Suppressor macrophage (primary cell): ENCODE measurements around the gene CCDC77.
A peak's percentile ranks its signal among the peaks of the same experiment; 100 is the strongest.
"Not testable (repeated sequence)": the region's sequence is repeated elsewhere in the genome, so short reads cannot be mapped to it uniquely, and the experiment has no call there.

Experiments used
- DNase-seq, 4 experiments: peaks; one replicate each; pipeline ENCODE4 v3.0.0-alpha.2; 2020 to 2022
- total RNA-seq, 17 experiments: gene quantifications; one replicate each; lab custom pipeline; 2026; ENCODE audit warnings: mixed read lengths in 6 of 17, inconsistent platforms in 3 of 17; lab: John Stamatoyannopoulos, UW

CCDC77 gene
- total RNA-seq, result 5.1 to 14.8 (median 10.0) reads per million in 17 experiments

DNA sequence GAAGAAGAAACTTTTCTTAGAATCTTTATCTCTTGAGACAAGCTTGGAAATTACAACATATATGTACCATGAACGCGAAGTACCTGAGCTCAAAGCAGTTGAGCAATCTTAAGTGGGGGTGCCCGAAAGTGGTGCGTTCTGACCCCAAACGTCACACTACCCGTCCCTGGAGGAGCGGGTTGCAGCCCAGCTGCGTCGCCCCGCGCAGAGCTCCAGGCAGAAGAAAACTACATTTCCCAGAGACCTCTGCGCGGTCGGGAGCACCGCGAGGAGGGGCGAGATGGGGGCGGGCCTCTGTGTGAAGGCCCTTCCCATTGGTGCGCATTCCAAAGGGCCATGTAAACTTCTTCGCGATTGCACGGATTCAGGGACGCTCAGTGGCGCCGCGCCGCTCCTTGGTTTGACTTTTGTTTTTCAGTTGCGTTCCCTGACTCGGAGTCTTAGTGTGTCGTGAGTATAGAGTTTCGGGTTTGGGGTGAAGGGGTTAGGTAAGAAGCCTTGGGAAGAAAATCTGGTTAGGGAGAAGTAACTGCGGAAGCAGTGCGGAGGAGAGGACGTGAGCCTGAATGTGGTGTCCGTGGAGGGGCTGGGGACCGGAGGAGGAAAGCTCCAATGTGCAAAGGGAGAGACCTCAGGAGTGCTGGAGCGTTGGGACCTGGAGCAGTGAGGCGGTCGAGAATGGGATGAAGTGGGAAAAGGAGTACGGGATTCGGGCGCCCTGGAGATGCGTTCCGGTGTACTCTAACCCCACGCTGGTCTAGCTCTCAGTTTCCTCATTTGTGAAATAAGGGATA is at the start of gene CCDC77:
CCDC77 (plus strand) TSS at position 410 of the 794 bp plus-strand sequence. CDS start 7,740 bp downstream, outside the sequence.
- DNase-seq, result peak; percentile 95 to 98 (median 96)

DNA sequence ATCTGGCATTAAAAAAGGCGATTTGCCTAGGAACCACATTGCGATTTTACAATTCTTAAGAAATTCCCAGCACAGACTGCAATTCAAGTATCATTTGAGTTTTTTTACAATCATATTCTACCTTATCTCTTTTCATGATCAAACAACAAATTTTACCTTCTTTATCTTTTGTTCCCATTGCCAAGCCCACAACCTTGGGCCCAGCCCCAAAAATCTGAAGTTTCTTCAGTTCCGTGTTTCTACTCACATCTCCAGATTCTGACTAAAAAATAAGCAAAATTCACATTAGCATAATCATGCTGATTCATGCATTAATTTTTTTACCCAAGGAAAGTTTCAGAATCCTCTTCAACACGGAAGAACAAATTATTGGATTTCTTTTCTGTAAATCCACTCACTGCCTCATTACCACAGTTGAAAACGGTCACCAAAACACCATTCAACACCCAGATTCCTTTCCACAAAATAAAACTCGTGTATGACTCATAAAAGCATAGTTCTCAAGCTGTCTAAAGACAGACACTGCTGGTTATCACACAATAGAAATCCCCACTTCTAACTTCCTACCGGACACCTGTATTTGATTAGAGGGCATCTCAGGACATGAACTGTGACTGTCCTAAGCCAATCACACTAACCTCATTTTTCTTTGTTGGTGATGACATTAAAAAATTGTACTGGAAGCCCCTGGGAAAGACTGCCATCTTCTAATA is 45.0 kb upstream of the CCDC77 start:
- no peak for DNase-seq

DNA sequence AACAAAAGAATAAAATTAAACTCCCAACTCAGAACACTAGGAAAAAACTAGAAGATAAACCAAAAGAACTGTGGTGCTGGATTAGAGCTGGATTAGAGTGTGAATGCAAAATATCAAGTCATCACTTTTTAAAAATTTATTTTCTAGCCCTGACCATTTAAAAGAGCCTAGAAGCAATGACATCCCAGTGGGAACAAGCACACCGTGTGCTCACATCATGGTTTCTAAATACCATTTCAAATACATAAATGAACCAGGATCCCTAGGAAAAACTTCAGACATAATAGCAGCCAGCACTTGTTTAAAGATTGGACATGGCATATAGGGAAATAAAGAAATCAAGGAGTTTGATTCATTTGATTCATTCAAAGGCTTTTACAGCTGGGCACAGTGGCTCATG is 42.4 kb upstream of the CCDC77 start:
- no peak for DNase-seq

DNA sequence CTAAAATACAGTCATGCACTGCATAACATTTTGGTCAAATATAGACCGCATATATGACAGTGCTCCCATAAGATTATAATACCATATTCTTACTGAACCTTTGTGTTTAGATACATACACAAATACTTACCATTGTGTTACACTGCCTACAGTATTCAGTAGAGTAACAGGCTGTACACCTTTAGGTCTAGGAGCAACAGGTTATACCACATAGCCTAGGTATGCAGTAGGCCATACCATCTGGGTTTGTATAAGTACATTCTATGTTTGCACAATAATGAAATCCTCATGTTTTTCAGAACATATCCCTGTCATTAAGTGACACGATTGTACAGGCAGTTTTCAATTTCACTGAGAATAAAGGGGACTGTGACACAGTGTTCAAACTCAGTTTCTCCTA is 34.6 kb upstream of the CCDC77 start:
- DNase-seq, result no peak

DNA sequence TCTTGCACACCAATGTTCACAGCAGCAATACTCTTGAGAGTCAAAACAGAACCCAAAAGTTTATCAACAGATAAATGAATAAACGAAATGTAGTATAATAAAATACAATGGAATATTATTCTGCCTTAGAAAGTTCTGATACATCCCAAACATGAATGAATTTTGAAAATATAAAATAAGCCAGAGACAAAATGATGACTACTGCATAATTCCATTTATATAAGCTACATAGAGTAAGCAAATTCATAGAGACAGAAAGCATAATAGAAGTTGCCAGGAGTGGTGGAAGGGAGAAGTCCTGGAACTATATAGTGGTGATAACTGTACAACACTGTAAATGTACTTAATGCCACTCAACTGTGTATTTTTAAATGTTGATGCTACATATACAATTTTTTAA is 33.5 kb upstream of the CCDC77 start:
- no peak for DNase-seq

DNA sequence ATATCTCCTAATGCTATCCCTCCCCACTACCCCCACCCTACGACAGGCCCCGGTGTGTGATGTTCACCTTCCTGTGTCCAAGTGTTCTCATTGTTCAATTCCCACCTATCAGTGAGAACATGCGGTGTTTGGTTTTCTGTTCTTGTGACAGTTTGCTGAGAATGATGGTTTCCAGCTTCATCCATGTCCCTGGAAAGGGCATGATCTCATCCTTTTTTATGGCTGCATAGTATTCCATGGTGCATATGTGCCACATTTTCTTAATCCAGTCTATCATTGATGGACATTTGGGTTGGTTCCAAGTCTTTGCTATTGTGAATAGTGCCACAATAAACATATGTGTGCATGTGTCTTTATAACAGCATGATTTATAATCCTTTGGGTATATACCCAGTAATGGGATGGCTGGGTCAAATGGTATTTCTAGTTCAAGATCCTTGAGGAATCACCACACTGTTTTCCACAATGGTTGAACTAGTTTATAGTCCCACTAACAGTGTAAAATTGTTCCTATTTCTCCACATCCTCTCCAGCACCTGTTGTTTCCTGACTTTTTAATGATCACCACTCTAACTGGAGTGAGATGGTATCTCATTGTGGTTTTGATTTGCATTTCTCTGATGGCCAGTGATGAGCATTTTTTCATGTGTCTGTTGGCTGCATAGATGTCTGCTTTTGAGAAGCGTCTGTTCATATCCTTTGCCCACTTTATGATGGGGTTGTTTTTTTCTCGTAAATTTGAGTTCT is 30.5 kb upstream of the CCDC77 start:
- DNase-seq, result not testable (repeated sequence)

DNA sequence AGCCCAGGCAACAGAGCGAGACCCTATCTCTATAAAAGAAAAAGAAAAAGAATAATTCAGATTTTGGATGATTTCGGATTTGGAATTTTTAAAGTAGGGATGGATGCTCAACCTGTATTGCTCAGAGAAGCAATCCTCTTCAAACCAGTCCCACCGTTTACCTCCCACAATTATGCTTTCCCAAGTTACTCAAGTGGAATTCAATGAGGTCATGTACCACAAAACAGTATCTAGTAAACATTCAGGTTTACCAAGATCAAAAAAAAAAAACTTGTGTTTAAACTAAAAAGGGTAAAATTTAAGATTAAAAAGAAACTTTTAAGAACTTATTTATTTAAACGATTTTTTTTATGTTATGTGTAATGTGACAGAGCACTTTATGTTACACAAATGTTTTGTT is 14.8 kb upstream of the CCDC77 start:
- no peak for DNase-seq

DNA sequence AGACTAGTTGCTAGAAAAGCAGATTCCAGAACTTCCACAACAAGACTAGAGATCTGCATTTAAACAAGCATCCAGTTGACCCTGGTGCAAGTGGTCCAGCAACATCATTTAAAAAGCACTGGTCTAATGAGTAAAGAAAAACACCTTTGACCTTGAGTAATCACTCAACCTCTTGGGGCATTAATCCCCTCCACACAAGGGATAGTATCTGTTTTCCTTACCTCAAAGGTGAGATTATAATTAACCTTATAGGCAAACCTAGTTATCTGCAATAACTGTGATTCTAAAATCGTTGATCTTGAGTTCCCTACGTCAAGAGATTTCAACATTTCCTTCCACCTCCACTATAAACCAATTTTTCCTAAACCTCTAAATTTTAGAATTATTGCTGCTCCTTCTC is 13.4 kb upstream of the CCDC77 start:
- no peak for DNase-seq

DNA sequence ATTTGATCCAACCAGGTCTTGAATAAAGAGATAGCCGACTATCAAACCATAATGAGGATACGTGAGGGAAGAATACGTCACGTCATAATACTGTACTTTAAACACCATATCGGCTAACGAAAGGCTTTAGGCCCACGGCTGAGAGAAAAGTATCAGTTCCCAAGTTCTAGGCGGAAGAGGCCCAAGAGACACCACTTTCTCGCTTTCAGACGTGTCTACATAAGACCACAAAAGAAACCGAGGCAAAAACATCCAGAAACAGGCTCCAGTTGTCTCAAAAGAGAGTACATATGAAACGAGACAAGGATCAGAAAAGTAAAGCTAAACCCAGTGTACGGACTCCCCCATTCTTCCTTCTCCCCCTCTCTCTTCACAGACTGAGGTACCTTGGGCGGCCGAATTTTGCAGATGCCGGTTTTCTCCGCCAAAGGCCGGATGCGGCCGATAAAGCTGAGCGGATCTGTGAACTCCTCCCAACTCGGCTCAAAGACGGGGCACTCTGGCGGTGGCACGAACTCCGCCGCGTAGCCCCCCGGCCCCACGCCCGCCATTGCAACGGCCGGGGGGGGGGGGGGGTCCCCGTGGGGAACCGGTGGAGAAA is 12.8 kb upstream of the CCDC77 start:
- DNase-seq, result peak; percentile 38 to 55 (median 44)

DNA sequence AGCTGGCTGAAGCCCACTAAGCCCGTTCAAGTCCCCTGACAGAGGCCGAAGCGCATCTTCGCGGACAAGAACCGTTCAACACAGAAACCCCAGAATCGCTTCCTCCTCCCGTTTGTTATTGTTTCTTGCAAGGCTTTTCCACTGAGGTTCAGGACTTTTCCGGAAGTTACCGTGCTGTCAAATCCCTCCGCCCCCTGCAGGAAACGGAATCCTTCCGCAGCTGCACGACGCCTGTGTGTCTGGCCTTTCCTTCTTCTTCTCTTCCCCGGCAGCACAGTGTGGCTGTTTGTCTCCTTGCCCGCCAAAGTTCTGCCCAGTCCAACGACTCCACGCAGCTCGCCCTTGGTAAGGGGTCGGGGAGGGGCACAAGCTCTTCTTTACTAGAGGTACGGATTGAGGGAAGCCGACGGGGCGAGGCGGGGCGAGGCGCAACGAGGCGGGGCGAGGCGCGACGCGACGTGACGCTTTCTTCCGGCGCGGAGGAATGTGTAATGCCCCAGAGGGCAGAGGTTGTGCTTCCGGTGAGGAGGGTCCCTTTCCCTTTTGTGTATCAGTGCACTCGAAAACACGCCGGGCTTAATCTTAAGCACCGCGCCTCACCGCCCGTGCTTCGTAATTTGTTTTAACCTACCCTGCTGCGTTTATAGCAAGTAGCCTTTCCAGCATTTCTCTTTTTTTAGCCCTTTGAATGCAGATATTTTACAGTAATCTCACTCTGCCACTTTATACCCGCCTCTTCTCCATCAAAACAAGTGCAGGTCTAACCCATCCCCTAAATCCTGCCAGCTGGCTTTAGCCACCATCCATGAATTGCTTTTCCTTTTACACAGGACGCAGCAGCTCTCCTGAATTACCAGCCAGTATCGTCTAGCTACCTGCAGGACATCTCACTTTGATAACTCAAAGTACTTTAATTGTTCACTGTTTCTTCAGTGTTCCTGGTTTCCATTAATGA is 12.0 kb upstream of the CCDC77 start, which contains the start of gene KDM5A:
KDM5A (minus strand) TSS at position 179 of the 955 bp plus-strand sequence. CDS start 229 bp downstream, outside the sequence.
- DNase-seq, result peak; percentile 95 to 97 (median 96)

DNA sequence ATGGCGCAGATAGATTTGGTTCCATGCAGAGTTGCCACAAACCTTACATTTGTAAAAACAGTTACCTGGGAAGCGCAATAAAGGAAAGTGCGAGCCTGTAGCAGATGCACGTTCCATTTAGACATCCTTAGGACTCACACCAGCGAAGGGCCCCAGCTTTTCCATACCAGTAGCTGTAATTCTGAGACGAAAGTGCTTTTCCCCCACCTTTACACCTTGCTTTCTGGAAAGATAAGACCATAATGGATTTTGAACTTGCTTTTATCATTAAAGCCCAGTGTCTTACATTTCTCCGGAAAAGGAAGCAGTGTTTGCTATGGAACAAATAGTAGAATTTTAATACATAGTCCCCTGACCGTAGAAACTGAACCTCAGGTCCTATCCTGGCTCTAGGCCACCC is 616 bp upstream of the CCDC77 start:
- no peak for DNase-seq

DNA sequence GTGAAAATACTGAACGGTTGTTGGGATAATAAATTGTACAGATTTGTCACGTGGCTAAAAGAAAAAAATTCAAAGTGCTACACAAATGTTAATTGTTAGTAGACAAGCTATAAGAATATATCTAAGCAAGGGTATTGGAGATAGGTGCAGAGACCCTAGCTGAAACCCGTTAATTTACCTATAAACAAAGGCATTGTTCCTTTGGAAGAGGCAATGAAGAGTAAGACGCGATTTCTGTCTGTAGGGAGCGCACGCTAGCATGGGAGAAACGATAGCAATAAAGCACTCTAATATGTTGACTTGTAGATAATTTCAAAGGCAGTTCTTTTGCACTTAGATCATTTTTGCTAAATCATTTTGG is 565 bp downstream of the CCDC77 start:
- DNase-seq, result peak in 2 of 4 experiments; percentile 21 to 31

DNA sequence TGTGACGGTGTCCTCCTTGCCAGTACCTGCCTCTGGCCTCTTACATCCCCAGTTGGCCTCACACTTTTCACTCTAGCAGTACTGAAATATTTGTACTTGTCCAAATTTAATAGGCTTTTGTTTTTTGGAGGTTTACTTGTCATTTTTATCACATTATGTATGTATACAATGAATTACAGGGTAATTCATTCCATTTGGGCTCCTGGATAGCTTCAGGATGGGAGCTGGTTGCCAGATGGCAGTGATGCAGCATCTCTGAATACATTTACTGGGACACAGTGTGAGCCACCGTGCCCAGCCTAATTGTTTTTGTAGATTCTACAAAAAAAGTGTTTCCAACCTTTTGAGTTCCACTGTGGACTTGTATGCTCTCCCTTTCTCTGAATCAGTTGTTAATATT is 13.4 kb downstream of the CCDC77 start:
- DNase-seq, result no peak

DNA sequence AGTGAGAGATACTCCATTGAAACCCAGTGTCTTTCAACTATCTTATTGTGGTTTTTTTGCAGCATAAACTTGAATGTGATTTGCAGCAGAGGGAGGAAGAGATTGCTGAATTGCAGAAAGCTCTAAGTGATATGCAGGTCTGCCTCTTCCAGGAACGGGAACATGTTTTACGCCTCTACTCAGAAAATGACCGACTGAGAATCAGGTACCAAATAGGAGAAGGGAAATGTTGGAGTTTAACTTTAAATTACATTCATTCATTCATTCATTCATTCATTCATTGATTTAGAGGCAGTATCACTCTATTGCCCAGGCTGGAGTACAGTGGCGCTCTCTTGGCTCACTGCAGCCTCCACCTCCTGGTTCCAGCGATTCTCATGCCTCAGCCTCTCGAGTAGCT is 17.0 kb downstream of the CCDC77 start:
- DNase-seq, result no peak

DNA sequence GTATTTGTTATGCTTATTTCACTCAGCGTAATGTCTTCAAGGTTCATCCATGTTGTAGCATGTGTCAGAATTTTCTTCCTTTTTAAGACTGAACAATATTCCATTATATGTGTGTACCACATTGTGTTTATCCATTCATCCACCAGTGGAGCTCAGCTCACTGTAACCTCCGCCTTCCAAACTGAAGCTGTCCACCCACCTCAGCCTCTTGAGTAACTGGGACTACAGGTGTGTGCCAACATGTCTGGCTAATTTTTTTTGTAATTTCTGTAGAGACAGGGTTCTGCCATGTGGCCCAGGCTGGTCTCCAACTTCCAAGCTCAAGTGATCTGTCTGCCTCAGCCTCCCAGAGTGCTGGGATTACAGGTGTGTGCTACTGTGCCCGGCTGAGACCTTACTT is 21.1 kb downstream of the CCDC77 start:
- no peak for DNase-seq

DNA sequence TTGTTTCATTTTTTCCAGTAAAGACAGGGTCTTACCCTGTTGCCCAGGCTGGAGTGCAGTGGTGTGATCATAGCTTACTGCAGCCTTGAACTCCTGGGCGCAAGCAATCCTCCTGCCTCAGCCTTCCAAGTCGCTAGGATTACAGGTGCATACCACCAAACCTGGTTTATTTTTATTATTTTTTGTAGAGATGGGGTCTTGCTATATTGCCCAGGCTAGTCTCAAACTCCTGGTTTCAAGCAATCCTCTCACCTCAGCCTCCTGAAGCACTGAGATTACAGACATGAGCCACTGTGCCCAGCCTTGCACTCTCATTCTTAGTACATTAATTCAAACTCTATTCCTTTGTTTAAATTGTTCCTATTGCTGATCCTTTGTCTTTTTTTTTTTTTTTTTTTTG is 34.3 kb downstream of the CCDC77 start:
- DNase-seq, result not testable (repeated sequence)

DNA sequence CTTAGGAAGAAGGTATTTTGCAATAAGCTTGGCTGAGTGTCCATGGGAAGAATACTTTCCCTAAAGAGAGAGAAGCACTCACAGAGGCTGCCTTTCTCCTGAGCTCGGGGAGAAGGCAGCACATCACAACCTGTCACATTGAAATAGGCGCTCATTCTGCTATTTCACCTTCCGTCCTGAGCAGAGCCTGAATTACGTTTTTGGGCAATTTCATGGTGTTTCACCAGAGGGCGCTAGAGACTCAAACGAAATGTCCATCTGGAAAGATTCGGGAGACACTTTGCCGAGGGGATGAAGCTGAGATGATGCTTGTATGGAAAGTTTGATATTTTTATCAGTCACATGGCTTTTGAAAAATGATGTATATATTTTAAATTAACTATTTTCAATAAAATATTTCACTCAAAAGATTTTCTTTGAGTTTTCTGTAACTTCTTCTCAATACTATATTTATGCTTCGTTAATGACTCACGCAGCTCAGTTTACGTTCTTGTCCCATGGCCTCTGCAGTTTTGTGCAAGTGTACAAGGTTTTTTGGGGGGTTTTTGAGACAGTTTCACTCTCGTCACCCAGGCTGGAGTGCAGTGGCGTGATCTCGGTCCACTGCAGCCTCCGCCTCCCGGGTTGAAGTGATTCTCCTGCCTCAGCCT is 40.9 kb downstream of the CCDC77 start:
- DNase-seq, result peak; percentile 61 to 76 (median 69)

DNA sequence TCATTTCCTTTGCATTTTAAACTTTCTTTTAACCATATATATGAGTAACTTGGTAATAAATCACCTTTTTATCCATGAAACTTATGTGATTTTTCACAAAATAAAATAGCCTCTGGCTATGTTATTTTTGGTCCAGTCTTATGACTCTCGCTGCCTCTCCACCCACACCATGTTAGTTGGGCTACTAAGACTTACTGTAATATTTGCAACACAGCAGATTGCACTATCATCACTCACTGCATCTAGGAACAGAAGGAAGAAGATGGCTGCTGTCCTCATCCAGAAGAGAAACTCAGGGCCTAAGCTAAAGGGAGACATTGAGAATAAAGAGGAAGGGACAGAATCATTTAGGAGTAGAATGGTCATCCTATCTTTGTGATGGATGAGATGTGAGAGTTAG is 45.7 kb downstream of the CCDC77 start:
- peak; percentile 35 to 82 (median 72) for DNase-seq

DNA sequence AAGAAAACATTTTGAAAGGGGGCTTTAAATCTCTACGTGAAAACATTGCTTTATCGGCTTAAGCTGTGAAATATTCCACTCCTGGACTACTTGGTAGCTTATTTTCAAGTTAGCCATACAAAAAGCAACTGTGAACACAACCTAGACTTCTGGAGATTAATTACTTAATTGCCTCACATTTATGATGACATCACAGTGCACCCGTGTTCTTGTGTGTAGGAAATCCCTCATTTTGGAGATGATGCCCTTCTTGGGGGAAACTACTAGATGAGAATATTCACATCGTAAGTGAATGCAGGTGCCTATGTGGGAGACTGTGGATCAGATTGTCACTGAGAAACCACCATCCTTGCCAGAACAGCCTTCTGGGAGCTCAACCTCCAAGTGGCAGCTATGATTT is 47.8 kb downstream of the CCDC77 start:
- DNase-seq, result no peak

DNA sequence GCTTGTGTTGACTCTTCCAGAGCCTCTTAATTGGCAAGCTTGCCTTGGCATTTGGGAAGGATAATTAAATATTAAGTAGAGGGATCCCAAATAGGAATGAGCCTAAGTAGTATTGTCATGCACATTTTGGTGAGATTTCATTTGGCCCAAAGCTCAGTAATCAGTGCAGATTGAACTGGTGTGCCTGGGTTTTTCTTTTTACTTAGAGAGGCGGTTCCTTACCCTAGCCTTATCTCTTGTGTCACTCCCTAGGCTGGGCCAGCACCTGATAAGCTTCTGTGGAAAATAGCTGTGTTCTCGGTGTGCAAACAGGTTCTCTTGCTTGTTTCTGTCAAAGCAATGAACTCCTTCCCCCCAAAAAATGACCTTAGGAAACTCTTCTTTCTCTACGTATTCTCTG is 49.0 kb downstream of the CCDC77 start:
- no peak for DNase-seq

DNA sequence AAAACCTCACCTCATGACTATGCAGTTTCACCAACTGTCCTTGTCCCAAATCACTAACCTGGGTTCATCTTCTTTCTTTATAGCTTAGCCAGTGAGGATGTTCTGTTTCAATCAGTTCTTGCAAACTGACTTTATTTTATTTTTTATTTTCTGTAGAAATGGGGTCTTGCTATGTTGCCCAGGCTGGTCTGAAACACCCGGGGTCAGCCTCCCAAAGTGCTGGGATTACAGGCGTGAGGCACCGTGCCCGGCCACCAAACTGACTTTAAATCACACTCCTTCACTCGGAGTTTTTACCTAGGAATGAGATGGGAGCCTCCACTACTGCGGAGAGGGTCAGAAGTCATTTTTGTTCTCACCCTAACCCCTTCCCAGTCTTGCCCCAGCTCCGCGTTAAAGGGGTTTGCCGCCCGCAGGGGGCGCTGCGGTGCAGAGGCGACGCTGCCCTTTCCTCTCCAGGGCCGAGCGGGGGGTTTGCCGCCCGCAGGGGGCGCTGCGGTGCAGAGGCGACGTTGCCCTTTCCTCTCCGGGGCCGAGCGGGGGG is 51.3 kb downstream of the CCDC77 start:
- DNase-seq, result peak in 1 of 4 experiments; percentile 43
